ENCODE measurements around the gene CD244. TPM values are rescaled to one million over a fixed set of nuclear protein-coding genes. Genes with fewer than 3 reads are reported as not detected.

CD244 gene
- total RNA-seq, 4 donors from 2014 or later: 0.52 to 1.2 TPM; not detected in 2

- no peak for DNase-seq
- Histone ChIP-seq H3K27ac (no peak overlapping the region), H3K9me3 (no peaks in the 10 kb centered on the region), H3K27me3 (no peaks in the 10 kb centered on the region), H3K4me3 (no peak overlapping the region), H3K36me3 (no peaks in the 10 kb centered on the region), H3K4me1 (no peaks in the 10 kb centered on the region)
- TF ChIP-seq POLR2A (IDR thresholded peaks at IDR 0.05) (no peak), CTCF (IDR thresholded peaks at IDR 0.05) (peak in 1 of 4 experiments; percentile 17)
- intact Hi-C loops (cut with DNase I; ENCODE audit: low total_unique reads): no loop called here
Measured at GRCh38 chr1:160834945-160835565, 27.6 kb downstream of the CD244 start.

GRCh38 chr1:160830321-160831153 lies 32.1 kb downstream of the CD244 start:
- TF ChIP-seq POLR2A (IDR thresholded peaks at IDR 0.05) (no peak), CTCF (IDR thresholded peaks at IDR 0.05) (no peak)
- DNase-seq: no peak
- intact Hi-C loops (cut with DNase I; ENCODE audit: low total_unique reads): no loop called here

GRCh38 chr1:160829766-160830165 lies 32.9 kb downstream of the CD244 start:
- no peak overlapping the region for H3K4me3 ChIP-seq
- intact Hi-C loops (cut with DNase I; ENCODE audit: low total_unique reads): no loop called here
- no peak for DNase-seq
- no peaks in the 10 kb centered on the region for H3K4me1 ChIP-seq
- H3K27me3 ChIP-seq: no peaks in the 10 kb centered on the region
- H3K9me3 ChIP-seq: no peaks in the 10 kb centered on the region
- TF ChIP-seq CTCF (IDR thresholded peaks at IDR 0.05) (no peak), POLR2A (IDR thresholded peaks at IDR 0.05) (no peak)
- no peak overlapping the region for H3K27ac ChIP-seq
- no peaks in the 10 kb centered on the region for H3K36me3 ChIP-seq

More at GRCh38 chr1:160830321-160831153, 32.1 kb downstream of the CD244 start:
- H3K9me3 ChIP-seq: no peaks in the 10 kb centered on the region
- H3K4me1 ChIP-seq: no peaks in the 10 kb centered on the region
- H3K27me3 ChIP-seq: no peaks in the 10 kb centered on the region
- no peaks in the 10 kb centered on the region for H3K36me3 ChIP-seq
- H3K4me3 ChIP-seq: no peak overlapping the region
- no peak overlapping the region for H3K27ac ChIP-seq

GRCh38 chr1:160827418-160827817 lies 35.3 kb downstream of the CD244 start:
- H3K27ac ChIP-seq: no peak overlapping the region
- H3K4me1 ChIP-seq: no peaks in the 10 kb centered on the region
- no peaks in the 10 kb centered on the region for H3K36me3 ChIP-seq
- H3K4me3 ChIP-seq: no peak overlapping the region
- H3K27me3 ChIP-seq: no peaks in the 10 kb centered on the region
- DNase-seq: no peak
- no peaks in the 10 kb centered on the region for H3K9me3 ChIP-seq
- intact Hi-C loops (cut with DNase I; ENCODE audit: low total_unique reads): no loop called here
- TF ChIP-seq CTCF (IDR thresholded peaks at IDR 0.05): no peak
- no peak for TF ChIP-seq POLR2A (IDR thresholded peaks at IDR 0.05)

GRCh38 chr1:160826546-160826945 lies 36.1 kb downstream of the CD244 start:
- no peak for TF ChIP-seq POLR2A (IDR thresholded peaks at IDR 0.05)
- no peak for TF ChIP-seq CTCF (IDR thresholded peaks at IDR 0.05)
- H3K4me1 ChIP-seq: no peaks in the 10 kb centered on the region
- H3K9me3 ChIP-seq: no peaks in the 10 kb centered on the region
- H3K4me3 ChIP-seq: no peak overlapping the region
- H3K36me3 ChIP-seq: no peaks in the 10 kb centered on the region
- no peaks in the 10 kb centered on the region for H3K27me3 ChIP-seq
- intact Hi-C loops (cut with DNase I; ENCODE audit: low total_unique reads): no loop called here
- H3K27ac ChIP-seq: no peak overlapping the region
- no peak for DNase-seq
